Mucosa of descending colon (tissue), 3 donors: ENCODE results near the gene STIL. TPM values are rescaled to one million over a fixed set of nuclear protein-coding genes. Genes with fewer than 3 reads are reported as not detected.

Experiments used
- ATAC-seq: fragments of 200-7000 bp; cut with Tn5 transposase; one replicate; pipeline ENCODE4 v1.9.1; 2020; ENCODE audit warnings: mild to moderate bottlenecking, moderate library complexity
- DNase-seq, 3 donors: peaks; one replicate each; pipeline ENCODE4 v3.0.0-alpha.2; 2020
- H3K36me3 ChIP-seq: fragments of 200-600 bp; one replicate; pipeline ENCODE4 v1.8.0; 2021; ENCODE audit warnings: low read depth, mild to moderate bottlenecking
- H3K4me1 ChIP-seq: fragments of 200-600 bp; one replicate; pipeline ENCODE4 v1.8.0; 2021; ENCODE audit warnings: low read depth, mild to moderate bottlenecking
- H3K4me3 ChIP-seq: fragments of 200-600 bp; one replicate; pipeline ENCODE4 v1.8.0; 2021; ENCODE audit warnings: mild to moderate bottlenecking
- H3K9me3 ChIP-seq: fragments of 200-600 bp; one replicate; pipeline ENCODE4 v1.8.0; 2021; ENCODE audit warnings: mild to moderate bottlenecking
- CTCF ChIP-seq: fragments of 200-600 bp; IDR thresholded peaks from one replicate; pipeline ENCODE4 v1.8.0; 2022; ENCODE audit warnings: antibody characterized with exemption, mild to moderate bottlenecking
- intact Hi-C, 2 donors: fragments of 100-400 bp; cut with DNase I in 1 of 2; cut with micrococcal nuclease in 1 of 2; formaldehyde crosslinking; loops; one replicate each; pipeline versions ENCODE4 v1.11.0 to v1.11.1; 2022; cut with DNase I, micrococcal nuclease
- total RNA-seq, 3 donors: library from RNA; stranded (reverse); fragmentation: NEBNext Ultra II Directional in 2 of 3; extraction: Animal tissue kit (Norgen Biotek cat#: 25700) in 2 of 3; gene quantifications; one replicate each; pipeline versions ENCODE4 v1.2.1 to v1.2.4, GENCODE V29; 2021 to 2023
- donor health status: DM: no; HTN: no; CAD: no; lungs with moderate emphysema.
- donor health status: DM: no; HTN: no; CAD: no.
- donor health status: DM: no; HTN: yes; CAD: no.

STIL gene
- total RNA-seq, 3 donors from 2014 or later: 4.8 to 13.1 (median 9.6) TPM

- H3K4me3 ChIP-seq: peak overlapping the region; percentile 96
- intact Hi-C loops: no loop called here
- no peaks in the 10 kb centered on the region for H3K36me3 ChIP-seq
- TF ChIP-seq CTCF: no peak
- H3K9me3 ChIP-seq: no peaks in the 10 kb centered on the region
- peaks cover 41% of the 10 kb centered on the region for H3K4me1 ChIP-seq
- DNase-seq (peak; percentile 85 to 92 (median 89)), ATAC-seq (peak; percentile 90)
These were observed 20.2 kb upstream of the STIL start for GRCh38 chr1:47333922-47334764.

- TF ChIP-seq CTCF: no peak
- Histone ChIP-seq H3K4me3 (peak within 1 kb of the TSS; percentile 96), H3K4me1 (peaks cover 41% of the 10 kb centered on the region), H3K36me3 (no peaks in the 10 kb centered on the region), H3K9me3 (no peaks in the 10 kb centered on the region)
- ATAC-seq (peak; percentile 88), DNase-seq (peak; percentile 88 to 89 (median 89))
- intact Hi-C loops: no loop called here
These were observed 19.6 kb upstream of the STIL start, which contains the start of gene CMPK1 for GRCh38 chr1:47333578-47333921. Gene CMPK1 (plus strand): TSS chr1:47333790. CDS start chr1:47333946, 156 bp downstream.

- Histone ChIP-seq H3K4me1 (peaks cover 38% of the 10 kb centered on the region), H3K4me3 (peak overlapping the region; percentile 96), H3K9me3 (no peaks in the 10 kb centered on the region), H3K36me3 (no peaks in the 10 kb centered on the region)
- ATAC-seq (no peak), DNase-seq (peak in 2 of 3 donors; percentile 49 to 62)
- intact Hi-C loops: no loop called here
- TF ChIP-seq CTCF: no peak
These were observed 19.0 kb upstream of the STIL start for GRCh38 chr1:47332779-47333577.

GRCh38 chr1:47331875-47332274, 17.9 kb upstream of the STIL start:
- H3K4me1 ChIP-seq: peaks cover 37% of the 10 kb centered on the region
- no peaks in the 10 kb centered on the region for H3K9me3 ChIP-seq
- H3K4me3 ChIP-seq: no peak overlapping the region
- ATAC-seq: no peak
- TF ChIP-seq CTCF: no peak
- intact Hi-C loops: no loop called here
- H3K36me3 ChIP-seq: no peaks in the 10 kb centered on the region
- DNase-seq: no peak

GRCh38 chr1:47330212-47330611, 16.3 kb upstream of the STIL start:
- no peak for TF ChIP-seq CTCF
- DNase-seq: no peak
- intact Hi-C loops: no loop called here
- H3K4me1 ChIP-seq: peaks cover 24% of the 10 kb centered on the region
- no peaks in the 10 kb centered on the region for H3K9me3 ChIP-seq
- no peaks in the 10 kb centered on the region for H3K36me3 ChIP-seq
- ATAC-seq: no peak
- H3K4me3 ChIP-seq: no peak overlapping the region
